CD4-positive, CD25-positive, alpha-beta regulatory T cell (primary cell): ENCODE data around the gene DDX60. TPM values are rescaled to one million over a fixed set of nuclear protein-coding genes. Genes with fewer than 3 reads are reported as not detected.
A peak's percentile ranks its signal among the peaks of the same experiment; 100 is the strongest.
"Not testable (repeated sequence)": the region's sequence is repeated elsewhere in the genome, so short reads cannot be mapped to it uniquely, and the experiment has no call there.

Experiments
- ATAC-seq, 2 donors: fragments of 150-1000 bp; cut with Tn5 transposase; one replicate each; pipeline ENCODE4 v1.10.0; 2021; ENCODE audit warnings: low read depth in 2 of 2, moderate number of reproducible peaks in 2 of 2, moderate library complexity in 1 of 2
- DNase-seq, 3 donors: peaks; one replicate each; pipeline versions ENCODE4 v3.0.0 to v3.0.0-alpha.2; 2012 to 2022; ENCODE audit warnings: mixed read lengths in 1 of 3
- H3K27ac ChIP-seq: one replicate; pipeline ENCODE4 v1.7.0; 2013; ENCODE audit warnings: mild to moderate bottlenecking, low read length; ENCODE audit not compliant: insufficient read depth, poor library complexity, severe bottlenecking
- H3K27me3 ChIP-seq: one replicate; pipeline ENCODE4 v1.7.0; 2013; ENCODE audit warnings: low read length; ENCODE audit not compliant: control insufficient read depth, insufficient read depth
- H3K36me3 ChIP-seq: one replicate; pipeline ENCODE4 v1.7.0; 2013; ENCODE audit warnings: mild to moderate bottlenecking, low read length, moderate library complexity; ENCODE audit not compliant: control insufficient read depth, insufficient read depth
- H3K4me1 ChIP-seq: 2 replicates; pipeline ENCODE4 v1.7.0; 2013; ENCODE audit warnings: mild to moderate bottlenecking, low read length; ENCODE audit not compliant: insufficient read depth, control insufficient read depth, poor library complexity, severe bottlenecking
- H3K4me3 ChIP-seq: one replicate; pipeline ENCODE4 v1.7.0; 2013; ENCODE audit warnings: low read depth, mild to moderate bottlenecking, low read length, moderate library complexity
- H3K9me3 ChIP-seq, 2 experiments: 1 replicate in 1 of 2; 2 replicates in 1 of 2; pipeline ENCODE4 v1.7.0; 2013; ENCODE audit warnings: low read length in 2 of 2, mild to moderate bottlenecking in 1 of 2, moderate library complexity in 1 of 2; ENCODE audit not compliant: control insufficient read depth in 2 of 2
- H3K27ac Mint-ChIP-seq, 3 donors: one replicate each; pipeline ENCODE4 v1.8.0; 2020 to 2022; ENCODE audit warnings: mild to moderate bottlenecking in 3 of 3, mixed read lengths in 3 of 3, moderate library complexity in 2 of 3
- H3K27me3 Mint-ChIP-seq: one replicate; pipeline ENCODE4 v1.8.0; 2022; ENCODE audit warnings: mild to moderate bottlenecking, mixed read lengths
- H3K36me3 Mint-ChIP-seq: one replicate; pipeline ENCODE4 v1.8.0; 2020; ENCODE audit warnings: mixed read lengths
- H3K4me1 Mint-ChIP-seq, 4 donors: one replicate each; pipeline ENCODE4 v1.8.0; 2020 to 2022; ENCODE audit warnings: mixed read lengths in 4 of 4, mild to moderate bottlenecking in 1 of 4
- H3K4me3 Mint-ChIP-seq, 4 donors: one replicate each; pipeline ENCODE4 v1.8.0; 2020 to 2022; ENCODE audit warnings: mild to moderate bottlenecking in 4 of 4, mixed read lengths in 4 of 4, moderate library complexity in 3 of 4
- H3K9me3 Mint-ChIP-seq, 7 donors: one replicate each; pipeline ENCODE4 v1.8.0; 2020 to 2022; ENCODE audit warnings: mixed read lengths in 7 of 7, mild to moderate bottlenecking in 3 of 7, moderate library complexity in 2 of 7
- polyA plus RNA-seq, 4 donors: library from polyadenylated mRNA; unstranded; fragments of 300-500 nt; fragmentation: Illumina TruSeq; gene quantifications; one replicate each; pipeline ENCODE4 v1.2.3, GENCODE V29; 2021
- total RNA-seq: library from RNA; stranded (reverse); gene quantifications from one replicate; pipeline ENCODE4 v1.2.3, GENCODE V29; 2022

DDX60 gene
- total and polyA plus RNA-seq, 5 donors from 2014 or later: 22.3 to 28.3 (median 23.0) TPM

DNA sequence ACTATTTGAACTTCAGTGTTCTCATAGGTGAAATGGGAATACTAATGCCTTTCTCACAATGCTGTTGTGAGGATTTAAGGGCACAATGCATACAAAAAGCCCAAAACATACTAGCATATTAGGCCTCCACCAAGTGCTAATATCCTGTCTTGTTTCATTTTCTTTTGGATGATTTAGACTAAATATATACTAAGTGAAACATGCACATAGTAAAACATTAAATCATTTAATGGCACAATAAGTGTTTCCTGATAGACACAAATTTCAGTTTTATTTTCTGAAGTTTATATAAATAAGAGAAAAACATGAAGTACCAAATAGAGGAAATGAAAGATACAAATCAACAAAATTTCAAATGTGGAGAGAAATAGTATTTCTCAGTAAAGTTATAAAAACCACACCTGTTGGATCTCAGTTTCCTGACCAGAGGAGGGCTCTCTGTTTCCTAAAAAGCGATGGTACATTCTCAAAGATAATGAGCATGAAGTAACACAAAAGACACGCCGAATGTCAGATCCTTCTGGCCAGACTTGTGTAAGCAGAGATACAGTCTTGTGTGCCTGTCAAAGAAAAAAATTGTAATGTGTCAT is 25.1 kb downstream of the DDX60 start:
- no peaks in the 10 kb centered on the region for H3K9me3 ChIP-seq
- Mint-ChIP-seq H3K27ac (no peak overlapping the region), H3K36me3 (peaks cover 47% of the 10 kb centered on the region), H3K4me1 (peaks cover 0 to 16% (median 10%) of the 10 kb centered on the region in 4 donors), H3K4me3 (no peak overlapping the region), H3K9me3 (no peaks in the 10 kb centered on the region), H3K27me3 (no peaks in the 10 kb centered on the region)
- H3K27me3 ChIP-seq: no peaks in the 10 kb centered on the region
- no peak overlapping the region for H3K27ac ChIP-seq
- DNase-seq (peak in 1 of 3 donors; percentile 4), ATAC-seq (no peak)
- no peak overlapping the region for H3K4me3 ChIP-seq
- H3K36me3 ChIP-seq: peaks cover 38% of the 10 kb centered on the region
- H3K4me1 ChIP-seq: no peaks in the 10 kb centered on the region

DNA sequence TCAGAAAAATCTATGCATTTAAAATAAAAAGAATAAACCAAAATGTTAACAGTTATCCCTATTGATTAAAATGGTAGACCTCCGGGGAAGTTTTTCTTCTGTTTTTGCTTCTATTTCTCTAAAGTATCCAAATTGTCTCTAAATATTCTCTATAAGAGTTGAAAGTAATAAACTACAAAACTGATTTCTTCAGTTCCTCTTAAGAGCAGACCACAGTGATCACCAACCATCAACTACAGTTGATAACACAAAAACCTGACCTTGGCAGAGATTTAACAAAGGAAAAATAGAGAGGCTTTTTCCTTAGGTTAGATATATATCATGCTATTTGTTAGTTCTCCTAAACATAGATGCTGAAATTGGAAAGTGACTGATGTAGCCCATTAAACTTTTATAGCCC is 27.3 kb downstream of the DDX60 start:
- H3K4me3 ChIP-seq: no peak overlapping the region
- H3K36me3 Mint-ChIP-seq: peaks cover 45% of the 10 kb centered on the region
- no peaks in the 10 kb centered on the region for H3K27me3 Mint-ChIP-seq
- no peak overlapping the region for H3K4me3 Mint-ChIP-seq
- ATAC-seq (no peak), DNase-seq (no peak)
- peaks cover 42% of the 10 kb centered on the region for H3K36me3 ChIP-seq
- no peaks in the 10 kb centered on the region for H3K9me3 Mint-ChIP-seq
- H3K4me1 Mint-ChIP-seq: peaks cover 0 to 17% (median 8%) of the 10 kb centered on the region in 4 donors
- H3K27me3 ChIP-seq: no peaks in the 10 kb centered on the region
- no peak overlapping the region for H3K27ac ChIP-seq
- no peaks in the 10 kb centered on the region for H3K4me1 ChIP-seq
- H3K9me3 ChIP-seq: no peaks in the 10 kb centered on the region
- no peak overlapping the region for H3K27ac Mint-ChIP-seq

DNA sequence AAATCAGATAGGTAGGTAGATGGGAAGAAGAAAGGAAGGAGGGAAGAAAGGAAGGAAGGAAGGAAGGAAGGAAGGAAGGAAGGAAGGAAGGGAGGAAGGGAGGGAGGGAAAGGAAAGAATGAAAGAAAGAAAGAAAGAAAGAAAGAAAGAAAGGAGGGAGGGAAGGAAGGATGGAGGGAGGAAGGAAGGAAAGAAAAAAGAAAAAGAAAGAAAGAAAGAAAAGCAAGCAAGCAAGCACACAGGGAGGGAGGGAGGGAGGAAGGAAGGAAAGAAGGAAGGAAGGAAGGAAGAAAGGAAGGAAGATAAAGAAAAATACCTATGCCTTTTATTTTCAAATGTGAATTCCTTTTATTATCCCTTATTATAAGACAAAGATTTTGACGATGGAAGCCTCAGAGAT is 32.7 kb downstream of the DDX60 start:
- H3K9me3 Mint-ChIP-seq, H3K4me3 Mint-ChIP-seq, DNase-seq, H3K9me3 ChIP-seq, H3K27ac ChIP-seq, H3K4me3 ChIP-seq, H3K27ac Mint-ChIP-seq, ATAC-seq, H3K27me3 Mint-ChIP-seq, H3K27me3 ChIP-seq, H3K4me1 ChIP-seq: not testable (repeated sequence)
- H3K36me3 ChIP-seq: peaks cover 54% of the 10 kb centered on the region
- peaks cover 42% of the 10 kb centered on the region for H3K36me3 Mint-ChIP-seq
- peaks cover 0 to 10% (median 6%) of the 10 kb centered on the region in 4 donors for H3K4me1 Mint-ChIP-seq

DNA sequence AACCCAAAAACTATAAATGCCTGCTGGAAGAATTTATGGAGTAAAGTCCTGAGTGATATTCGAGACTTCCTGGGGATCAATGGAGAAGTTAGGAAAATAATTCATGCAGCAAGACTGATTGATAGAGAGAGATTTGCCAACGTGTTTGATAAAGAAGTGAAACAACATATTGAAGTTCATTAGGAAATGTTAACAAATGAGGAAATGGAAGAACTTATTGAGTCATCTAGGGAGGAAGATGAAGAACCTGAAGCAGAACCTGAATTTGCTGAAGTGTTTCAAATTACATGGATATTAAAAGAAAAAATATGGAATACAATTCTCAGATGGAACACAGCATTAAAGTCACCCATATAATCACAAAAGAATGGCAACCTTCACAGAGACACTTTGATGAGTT is 39.0 kb downstream of the DDX60 start:
- ATAC-seq (no peak), DNase-seq (no peak)
- H3K4me1 Mint-ChIP-seq: peaks cover 0 to 9% (median 4%) of the 10 kb centered on the region in 4 donors
- H3K36me3 Mint-ChIP-seq: peaks cover 67% of the 10 kb centered on the region
- H3K4me3 Mint-ChIP-seq: no peak overlapping the region
- peaks cover 0 to 6% (median 0%) of the 10 kb centered on the region in 7 donors for H3K9me3 Mint-ChIP-seq
- no peaks in the 10 kb centered on the region for H3K27me3 ChIP-seq
- no peak overlapping the region for H3K4me3 ChIP-seq
- no peak overlapping the region for H3K27ac Mint-ChIP-seq
- no peaks in the 10 kb centered on the region for H3K9me3 ChIP-seq
- no peak overlapping the region for H3K27ac ChIP-seq
- no peaks in the 10 kb centered on the region for H3K4me1 ChIP-seq
- H3K27me3 Mint-ChIP-seq: no peaks in the 10 kb centered on the region
- H3K36me3 ChIP-seq: peaks cover 74% of the 10 kb centered on the region

DNA sequence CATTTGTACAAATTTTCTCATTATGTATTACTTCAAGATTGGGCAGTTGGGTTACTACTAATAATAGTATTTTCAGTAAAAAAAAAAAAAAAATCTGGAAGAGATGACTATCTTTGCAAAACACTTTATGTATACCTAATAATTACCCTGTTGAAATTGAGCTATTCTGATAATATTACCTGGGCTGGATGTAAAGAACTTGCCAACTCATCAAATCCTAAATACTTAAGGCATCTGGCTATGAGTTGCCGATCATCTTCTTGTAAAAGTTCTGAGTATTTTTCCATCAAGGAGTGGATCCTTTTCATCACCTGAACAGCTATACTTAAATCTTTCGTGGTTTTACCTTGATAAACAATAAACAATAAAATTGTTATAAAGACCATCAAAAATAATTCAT is 42.7 kb downstream of the DDX60 start:
- Mint-ChIP-seq H3K27me3 (no peaks in the 10 kb centered on the region), H3K4me3 (no peak overlapping the region), H3K27ac (no peak overlapping the region), H3K9me3 (peaks cover 0 to 3% (median 0%) of the 10 kb centered on the region in 7 donors), H3K36me3 (peaks cover 81% of the 10 kb centered on the region), H3K4me1 (peaks cover 0 to 6% (median 5%) of the 10 kb centered on the region in 4 donors)
- peaks cover 77% of the 10 kb centered on the region for H3K36me3 ChIP-seq
- no peaks in the 10 kb centered on the region for H3K9me3 ChIP-seq
- H3K27ac ChIP-seq: no peak overlapping the region
- no peak for DNase-seq
- no peaks in the 10 kb centered on the region for H3K27me3 ChIP-seq
- no peaks in the 10 kb centered on the region for H3K4me1 ChIP-seq
- ATAC-seq: no peak
- H3K4me3 ChIP-seq: no peak overlapping the region

DNA sequence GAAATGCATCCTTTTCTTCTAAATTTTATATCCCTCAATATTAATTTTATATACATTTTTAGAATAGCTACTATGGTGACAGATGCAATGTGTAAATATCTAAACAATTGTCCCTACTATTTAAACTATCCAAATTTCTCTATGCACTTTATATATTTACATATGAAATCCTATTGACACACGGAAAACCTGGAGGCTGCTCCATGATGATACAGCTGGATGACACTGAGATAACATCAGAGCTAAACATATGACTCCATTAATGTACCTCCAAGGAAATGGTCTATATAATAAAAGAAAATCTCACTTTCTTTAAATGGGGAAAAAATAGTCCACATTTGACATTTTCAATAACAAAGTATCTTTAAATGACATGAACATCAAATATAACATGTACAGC is 43.7 kb downstream of the DDX60 start:
- Mint-ChIP-seq H3K27ac (no peak overlapping the region), H3K9me3 (peaks cover 0 to 3% (median 0%) of the 10 kb centered on the region in 7 donors), H3K4me3 (no peak overlapping the region), H3K4me1 (peaks cover 0 to 6% (median 5%) of the 10 kb centered on the region in 4 donors), H3K36me3 (peaks cover 79% of the 10 kb centered on the region), H3K27me3 (no peaks in the 10 kb centered on the region)
- DNase-seq (no peak), ATAC-seq (no peak)
- Histone ChIP-seq H3K27ac (no peak overlapping the region), H3K27me3 (no peaks in the 10 kb centered on the region), H3K4me1 (no peaks in the 10 kb centered on the region), H3K4me3 (no peak overlapping the region), H3K9me3 (no peaks in the 10 kb centered on the region), H3K36me3 (peaks cover 68% of the 10 kb centered on the region)

DNA sequence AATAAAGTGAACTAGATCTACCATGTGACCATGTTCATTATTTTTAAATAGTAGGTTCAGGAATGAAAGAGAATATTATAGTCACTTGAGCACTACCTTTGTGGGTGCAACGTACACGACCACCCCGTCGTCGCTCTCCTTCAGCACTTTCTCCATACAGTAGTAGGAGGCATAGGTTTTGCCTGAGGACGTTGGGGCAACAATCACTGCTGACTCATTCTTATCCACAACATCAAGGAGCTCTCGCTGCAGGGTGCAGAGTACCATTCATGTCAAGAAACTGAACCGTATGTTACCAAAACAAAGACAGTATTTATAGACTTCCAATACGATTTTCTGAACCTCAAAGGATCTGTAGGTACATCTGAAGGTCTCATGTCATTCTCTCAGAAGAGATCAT is 44.7 kb downstream of the DDX60 start:
- Histone ChIP-seq H3K4me1 (no peaks in the 10 kb centered on the region), H3K27me3 (no peaks in the 10 kb centered on the region), H3K36me3 (peaks cover 60% of the 10 kb centered on the region), H3K9me3 (no peaks in the 10 kb centered on the region), H3K4me3 (no peak overlapping the region), H3K27ac (no peak overlapping the region)
- Mint-ChIP-seq H3K4me3 (no peak overlapping the region), H3K36me3 (peaks cover 77% of the 10 kb centered on the region), H3K9me3 (peaks cover 0 to 3% (median 0%) of the 10 kb centered on the region in 7 donors), H3K27me3 (no peaks in the 10 kb centered on the region), H3K4me1 (peaks cover 0 to 6% (median 2%) of the 10 kb centered on the region in 4 donors), H3K27ac (no peak overlapping the region)
- DNase-seq (no peak), ATAC-seq (no peak)

DNA sequence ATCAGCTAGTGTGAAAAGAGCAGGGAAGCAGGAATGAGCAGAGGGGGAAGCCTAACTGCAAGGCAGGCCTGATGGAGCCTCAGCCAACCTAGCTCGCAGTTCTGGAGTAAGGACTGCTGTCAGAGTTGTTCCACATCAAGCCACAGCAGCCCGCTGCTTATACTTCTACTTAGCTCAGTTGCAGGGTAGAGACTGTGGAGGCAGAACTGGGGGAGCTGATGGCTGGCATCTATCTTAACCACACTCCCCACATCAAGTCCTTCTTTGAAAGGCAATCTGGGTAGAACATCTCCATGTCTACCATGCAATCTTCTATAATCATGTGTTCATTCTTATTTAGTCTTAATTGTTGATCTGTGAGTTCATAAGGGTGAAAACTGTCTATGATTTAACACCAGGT is 46.1 kb downstream of the DDX60 start:
- H3K36me3 ChIP-seq: peaks cover 63% of the 10 kb centered on the region
- Mint-ChIP-seq H3K27ac (peak overlapping the region in 1 of 3 donors; percentile 26), H3K9me3 (no peaks in the 10 kb centered on the region)

More for the DNA sequence above, 46.1 kb downstream of the DDX60 start:
- Histone ChIP-seq H3K27me3 (no peaks in the 10 kb centered on the region), H3K4me1 (no peaks in the 10 kb centered on the region), H3K4me3 (no peak overlapping the region), H3K9me3 (no peaks in the 10 kb centered on the region), H3K27ac (no peak overlapping the region)
- peaks cover 75% of the 10 kb centered on the region for H3K36me3 Mint-ChIP-seq
- peaks cover 0 to 6% (median 0%) of the 10 kb centered on the region in 4 donors for H3K4me1 Mint-ChIP-seq
- no peaks in the 10 kb centered on the region for H3K27me3 Mint-ChIP-seq
- H3K4me3 Mint-ChIP-seq: no peak overlapping the region
- peak in 1 of 3 donors; percentile 2 for DNase-seq
- ATAC-seq: no peak
